KMS-11 (cell line): Measurements from ENCODE around the gene PBX3.

Source experiments
- H2AFZ ChIP-seq: fragments of 200-600 bp; sonication (generic); 2 replicates; pipeline ENCODE4 v1.6.1; 2016; ENCODE audit warnings: antibody characterized with exemption, mixed run types, low read depth
- H3K27ac ChIP-seq: fragments of 200-600 bp; sonication (generic); 2 replicates; pipeline ENCODE4 v1.6.1; 2016; ENCODE audit warnings: mild to moderate bottlenecking, mixed run types
- H3K27me3 ChIP-seq: fragments of 200-600 bp; sonication (generic); 2 replicates; pipeline ENCODE4 v1.6.1; 2017; ENCODE audit warnings: mild to moderate bottlenecking, low read depth, mixed run types, moderate library complexity; ENCODE audit not compliant: insufficient read depth
- H3K36me3 ChIP-seq: fragments of 200-600 bp; sonication (generic); 2 replicates; pipeline ENCODE4 v1.6.1; 2017; ENCODE audit warnings: mild to moderate bottlenecking, mixed run types; ENCODE audit not compliant: insufficient read depth
- H3K4me1 ChIP-seq: fragments of 200-600 bp; sonication (generic); 2 replicates; pipeline ENCODE4 v1.6.1; 2016; ENCODE audit warnings: mild to moderate bottlenecking, low read depth, mixed run types; ENCODE audit not compliant: poor library complexity, severe bottlenecking
- H3K4me2 ChIP-seq: fragments of 200-600 bp; sonication (generic); 2 replicates; pipeline ENCODE4 v1.7.0; 2016; ENCODE audit warnings: mild to moderate bottlenecking, mixed run types
- H3K4me3 ChIP-seq: fragments of 200-600 bp; sonication (generic); IDR thresholded peaks from 2 replicates; pipeline ENCODE4 v1.6.1; 2017; ENCODE audit warnings: low read depth, low read length, mixed read lengths; ENCODE audit not compliant: insufficient read depth
- H3K79me2 ChIP-seq: fragments of 200-600 bp; sonication (generic); 2 replicates; pipeline ENCODE4 v1.6.1; 2016; ENCODE audit warnings: low read depth, mixed run types; ENCODE audit not compliant: insufficient read depth
- H3K9ac ChIP-seq: fragments of 200-600 bp; sonication (generic); 2 replicates; pipeline ENCODE4 v1.6.1; 2016; ENCODE audit warnings: mild to moderate bottlenecking, mixed run types
- H4K20me1 ChIP-seq: fragments of 200-600 bp; sonication (generic); 2 replicates; pipeline ENCODE4 v1.6.1; 2016; ENCODE audit warnings: mild to moderate bottlenecking, mixed run types; ENCODE audit not compliant: insufficient read depth
- CTCF ChIP-seq: fragments of 200-600 bp; sonication (generic); conservative IDR thresholded peaks from 2 replicates; pipeline ENCODE4 v1.6.1; 2017; ENCODE audit warnings: low read depth, mild to moderate bottlenecking, antibody characterized with exemption, low read length, moderate library complexity, mixed read lengths

PBX3 gene

GRCh38 chr9:125784286-125785049, 37.3 kb downstream of the PBX3 start:
- H3K4me3 ChIP-seq = no peak overlapping the region
- peaks cover 80% of the 10 kb centered on the region for H3K79me2 ChIP-seq
- H3K9ac ChIP-seq = no peak overlapping the region
- no peak overlapping the region for H3K27ac ChIP-seq
- no peak overlapping the region for H2AFZ ChIP-seq
- H3K4me2 ChIP-seq = no peak overlapping the region
- no peaks in the 10 kb centered on the region for H3K27me3 ChIP-seq
- peaks cover 4% of the 10 kb centered on the region; the same call in 1 of the 2 replicates for H3K36me3 ChIP-seq
- no peak for TF ChIP-seq CTCF
- H3K4me1 ChIP-seq = peaks cover 64% of the 10 kb centered on the region
- H4K20me1 ChIP-seq = peaks cover 33% of the 10 kb centered on the region

- no peaks in the 10 kb centered on the region for H3K27me3 ChIP-seq
- H3K4me3 ChIP-seq = no peak overlapping the region
- peaks cover 89% of the 10 kb centered on the region for H3K79me2 ChIP-seq
- H2AFZ ChIP-seq = no peak overlapping the region
- H3K4me1 ChIP-seq = peaks cover 73% of the 10 kb centered on the region
- no peak overlapping the region for H3K27ac ChIP-seq
- H3K36me3 ChIP-seq = peaks cover 4% of the 10 kb centered on the region; the same call in 1 of the 2 replicates
- TF ChIP-seq CTCF = no peak
- H4K20me1 ChIP-seq = peaks cover 37% of the 10 kb centered on the region
- H3K9ac ChIP-seq = no peak overlapping the region
- H3K4me2 ChIP-seq = no peak overlapping the region
Observed at GRCh38 chr9:125785248-125785751, 38.1 kb downstream of the PBX3 start.

DNA sequence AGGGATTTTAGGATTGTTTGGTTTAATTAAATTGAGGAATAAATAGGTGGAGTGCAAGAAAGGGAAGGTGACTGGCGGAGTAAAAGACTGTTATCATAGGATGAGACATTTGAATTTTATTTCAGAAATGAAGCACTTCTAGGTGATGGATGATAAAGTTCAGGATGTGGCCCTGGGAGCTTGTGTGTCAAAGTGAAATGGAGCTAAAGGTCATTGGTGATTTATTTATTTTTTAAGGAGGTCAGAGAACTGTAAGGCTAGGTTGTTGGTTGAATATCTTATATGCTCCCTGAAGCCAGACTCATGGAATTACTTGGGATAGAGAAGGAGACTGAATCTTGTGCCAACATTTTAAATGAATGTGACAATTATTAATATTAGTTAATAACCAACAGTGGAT, 40.5 kb downstream of the PBX3 start:
- Histone ChIP-seq H3K4me1 (peaks cover 84% of the 10 kb centered on the region), H3K27ac (no peak overlapping the region), H4K20me1 (peaks cover 37% of the 10 kb centered on the region), H3K36me3 (peaks cover 4% of the 10 kb centered on the region; the same call in 1 of the 2 replicates), H3K4me2 (peak overlapping the region; percentile 8; the same call in 1 of the 2 replicates), H3K4me3 (no peak overlapping the region), H3K27me3 (no peaks in the 10 kb centered on the region), H3K9ac (no peak overlapping the region), H2AFZ (no peak overlapping the region), H3K79me2 (peaks cover 100% of the 10 kb centered on the region)
- TF ChIP-seq CTCF = no peak

DNA sequence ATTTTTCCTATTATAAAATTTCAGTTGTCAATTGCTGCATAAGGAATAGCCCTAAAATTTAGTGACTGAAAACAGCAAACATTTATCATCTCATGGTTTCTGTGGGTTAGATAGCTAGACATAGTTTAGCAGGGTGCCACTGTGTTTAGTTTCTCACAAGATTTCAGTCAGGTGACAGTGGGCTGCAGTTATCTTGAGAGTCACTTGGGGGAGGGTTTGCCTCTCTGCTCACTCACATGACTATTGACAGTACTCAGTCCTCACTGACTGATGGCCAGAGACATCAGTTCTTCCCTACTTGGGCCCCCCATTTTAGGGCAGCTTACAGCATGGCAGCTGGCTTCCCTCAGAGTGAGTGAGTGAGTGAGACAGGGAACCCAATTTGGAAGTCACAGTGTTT, 42.0 kb downstream of the PBX3 start:
- Histone ChIP-seq H2AFZ (no peak overlapping the region), H3K4me3 (no peak overlapping the region), H4K20me1 (peaks cover 30% of the 10 kb centered on the region), H3K36me3 (0 out of 2 replicates have a peak, but pooled peaks cover 4% of the 10 kb centered on the region), H3K4me2 (peak overlapping the region; percentile 38), H3K9ac (no peak overlapping the region), H3K27me3 (no peaks in the 10 kb centered on the region), H3K27ac (no peak overlapping the region), H3K79me2 (peaks cover 98% of the 10 kb centered on the region), H3K4me1 (peaks cover 79% of the 10 kb centered on the region)
- TF ChIP-seq CTCF = no peak
